Hepatocyte (in vitro differentiated cells): Measurements from ENCODE around the gene FSIP1. TPM values are rescaled to one million over a fixed set of nuclear protein-coding genes. Genes with fewer than 3 reads are reported as not detected.
A peak's percentile ranks its signal among the peaks of the same experiment; 100 is the strongest.

Source experiments
- DNase-seq: peaks from one replicate; pipeline ENCODE4 v3.0.0-alpha.2; 2016; ENCODE audit warnings: low spot score
- H2AFZ ChIP-seq: fragments of 200-600 bp; sonication (generic); 2 replicates; pipeline ENCODE4 v1.6.0; 2016; ENCODE audit warnings: antibody characterized with exemption, mild to moderate bottlenecking
- H3K27ac ChIP-seq: fragments of 200-600 bp; sonication (generic); 2 replicates; pipeline ENCODE4 v1.5.1; 2016; ENCODE audit warnings: mild to moderate bottlenecking
- H3K27me3 ChIP-seq: fragments of 200-600 bp; sonication (generic); 2 replicates; pipeline ENCODE4 v1.6.1; 2016
- H3K36me3 ChIP-seq: fragments of 200-600 bp; sonication (generic); replicated peaks from 2 replicates; pipeline ENCODE4 v1.5.1; 2016; ENCODE audit warnings: low read depth; ENCODE audit not compliant: insufficient read depth
- H3K4me1 ChIP-seq: fragments of 200-600 bp; sonication (generic); 2 replicates; pipeline ENCODE4 v1.5.1; 2016; ENCODE audit warnings: mild to moderate bottlenecking, moderate library complexity; ENCODE audit not compliant: insufficient read depth
- H3K4me2 ChIP-seq: fragments of 200-600 bp; sonication (generic); 2 replicates; pipeline ENCODE4 v1.6.0; 2016
- H3K4me3 ChIP-seq: fragments of 200-600 bp; sonication (generic); 2 replicates; pipeline ENCODE4 v1.5.1; 2016; ENCODE audit warnings: mild to moderate bottlenecking
- H3K79me2 ChIP-seq: fragments of 200-600 bp; sonication (generic); 2 replicates; pipeline ENCODE4 v1.6.0; 2017; ENCODE audit warnings: mild to moderate bottlenecking
- H3K9me2 ChIP-seq: fragments of 200-600 bp; sonication (generic); replicated peaks from 2 replicates; pipeline ENCODE4 v1.6.0; 2017; ENCODE audit warnings: mild to moderate bottlenecking; ENCODE audit not compliant: insufficient read depth
- H3K9me3 ChIP-seq: fragments of 200-600 bp; sonication (generic); 2 replicates; pipeline ENCODE4 v1.5.1; 2016; ENCODE audit warnings: low read depth, mild to moderate bottlenecking
- H4K20me1 ChIP-seq: fragments of 200-600 bp; sonication (generic); 2 replicates; pipeline ENCODE4 v1.6.0; 2016; ENCODE audit warnings: mild to moderate bottlenecking; ENCODE audit not compliant: insufficient read depth, poor library complexity, severe bottlenecking
- EZH2 ChIP-seq: fragments of 200-600 bp; sonication (generic); IDR thresholded peaks from 2 replicates; pipeline ENCODE4 v1.6.1; 2016; ENCODE audit warnings: antibody characterized with exemption, mild to moderate bottlenecking, borderline replicate concordance
- EZH2phosphoT487 ChIP-seq: fragments of 200-600 bp; sonication (generic); IDR thresholded peaks from one replicate; pipeline ENCODE4 v1.6.1; 2018; ENCODE audit warnings: antibody characterized with exemption, mild to moderate bottlenecking, low read depth, moderate library complexity; ENCODE audit not compliant: unreplicated experiment, severe bottlenecking
- WGBS: methylation state at CpG from one replicate; pipeline ENCODE4 v1.1.6; 2016; ENCODE audit warnings: low lambda C conversion rate; ENCODE audit errors: missing lambda C conversion rate; 5-methylcytosine and 5-hydroxymethylcytosine counted together
- polyA plus RNA-seq: library from polyadenylated mRNA; unstranded; fragments of >200 nt; fragmentation: Nextera tagmentation; extraction: Ambion mirVana; gene quantifications from 2 replicates; pipeline ENCODE4 v1.2.1, GENCODE V29; 2016
- total RNA-seq: library from RNA; depleted of rRNA; stranded (reverse); fragments of >200 nt; gene quantifications from 2 replicates; pipeline ENCODE4 v1.2.3, GENCODE V29; 2014
- TF ChIP-seq, protein P1 (sequence below): fragments of 200-600 bp; sonication (generic); IDR thresholded peaks from 2 replicates; pipeline ENCODE4 v1.5.1; 2016; ENCODE audit warnings: antibody characterized with exemption, mild to moderate bottlenecking; ENCODE audit not compliant: poor library complexity

The FSIP1 gene
- total and polyA plus RNA-seq, 2 experiments from 2014 or later = 0.60 to 0.79 TPM

DNA sequence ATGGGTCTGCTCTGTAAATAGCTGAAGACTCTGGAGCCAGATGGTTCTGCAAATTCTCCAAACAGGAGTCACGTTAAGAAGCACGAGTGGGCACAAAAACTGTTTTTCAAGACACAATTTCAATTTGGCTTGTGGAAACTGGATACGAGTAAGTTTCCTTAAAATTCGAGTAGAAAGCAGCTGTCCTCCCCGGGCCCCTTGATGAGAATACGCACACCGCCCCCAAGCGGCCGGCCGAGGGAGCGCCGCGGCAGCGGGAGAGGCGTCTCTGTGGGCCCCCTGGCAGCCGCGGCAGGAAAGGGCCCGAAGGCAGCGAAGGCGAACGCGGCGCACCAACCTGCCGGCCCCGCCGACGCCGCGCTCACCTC lies 202.5 kb downstream of the FSIP1 start:
- no peaks in the 10 kb centered on the region for H3K27me3 ChIP-seq
- H3K27ac ChIP-seq = peak overlapping the region; percentile 91
- H3K4me2 ChIP-seq = peak overlapping the region; percentile 81
- H4K20me1 ChIP-seq = peaks cover 12% of the 10 kb centered on the region
- TF ChIP-seq EZH2 = no peak
- TF ChIP-seq, protein P1, sequence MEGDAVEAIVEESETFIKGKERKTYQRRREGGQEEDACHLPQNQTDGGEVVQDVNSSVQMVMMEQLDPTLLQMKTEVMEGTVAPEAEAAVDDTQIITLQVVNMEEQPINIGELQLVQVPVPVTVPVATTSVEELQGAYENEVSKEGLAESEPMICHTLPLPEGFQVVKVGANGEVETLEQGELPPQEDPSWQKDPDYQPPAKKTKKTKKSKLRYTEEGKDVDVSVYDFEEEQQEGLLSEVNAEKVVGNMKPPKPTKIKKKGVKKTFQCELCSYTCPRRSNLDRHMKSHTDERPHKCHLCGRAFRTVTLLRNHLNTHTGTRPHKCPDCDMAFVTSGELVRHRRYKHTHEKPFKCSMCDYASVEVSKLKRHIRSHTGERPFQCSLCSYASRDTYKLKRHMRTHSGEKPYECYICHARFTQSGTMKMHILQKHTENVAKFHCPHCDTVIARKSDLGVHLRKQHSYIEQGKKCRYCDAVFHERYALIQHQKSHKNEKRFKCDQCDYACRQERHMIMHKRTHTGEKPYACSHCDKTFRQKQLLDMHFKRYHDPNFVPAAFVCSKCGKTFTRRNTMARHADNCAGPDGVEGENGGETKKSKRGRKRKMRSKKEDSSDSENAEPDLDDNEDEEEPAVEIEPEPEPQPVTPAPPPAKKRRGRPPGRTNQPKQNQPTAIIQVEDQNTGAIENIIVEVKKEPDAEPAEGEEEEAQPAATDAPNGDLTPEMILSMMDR = peak; percentile 97
- TF ChIP-seq EZH2phosphoT487 = no peak
- no peaks in the 10 kb centered on the region for H3K9me2 ChIP-seq
- peaks cover 25% of the 10 kb centered on the region for H3K79me2 ChIP-seq
- DNase-seq = peak; percentile 95
- H3K4me1 ChIP-seq = peaks cover 17% of the 10 kb centered on the region
- no peaks in the 10 kb centered on the region for H3K9me3 ChIP-seq
- H3K36me3 ChIP-seq = no peaks in the 10 kb centered on the region
- WGBS = under 1% methylated on average over 29 of the region's 29 CpGs
- H3K4me3 ChIP-seq = peak overlapping the region; percentile 20
- peak overlapping the region; percentile 49 for H2AFZ ChIP-seq

DNA sequence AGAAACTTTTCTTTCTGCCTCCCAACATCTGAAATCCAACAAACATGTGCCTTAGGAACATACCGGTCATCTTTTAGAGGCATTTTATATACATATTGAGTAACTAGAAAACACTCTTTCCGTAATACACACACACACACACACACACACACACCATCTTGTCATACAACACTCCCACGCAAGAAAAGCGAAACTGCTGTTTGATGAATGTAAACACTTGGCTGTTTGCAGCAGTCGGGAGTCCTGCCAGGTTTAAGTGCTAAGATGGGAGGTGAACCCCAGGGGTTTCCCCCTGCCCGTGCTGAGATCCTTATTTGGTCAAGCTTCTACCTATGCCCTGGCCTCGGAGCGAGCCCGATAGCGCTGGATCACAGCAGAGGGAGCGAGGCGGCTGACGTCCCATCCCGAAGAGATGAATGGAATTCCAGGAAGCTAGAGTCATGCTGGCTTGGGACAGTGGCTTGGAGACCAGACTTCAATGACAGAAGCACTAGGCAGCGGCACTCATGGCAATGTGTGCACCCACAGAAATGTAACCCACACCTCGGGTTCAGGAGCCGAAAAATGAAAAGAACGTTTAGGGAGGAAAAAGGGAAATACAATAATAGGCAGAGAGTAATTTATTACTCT lies 203.0 kb downstream of the FSIP1 start:
- Histone ChIP-seq H3K4me1 (peaks cover 17% of the 10 kb centered on the region), H3K36me3 (no peaks in the 10 kb centered on the region), H3K27me3 (no peaks in the 10 kb centered on the region), H3K4me3 (peak overlapping the region; percentile 20), H3K27ac (peak overlapping the region; percentile 91), H3K4me2 (peak overlapping the region; percentile 81), H3K9me2 (no peaks in the 10 kb centered on the region), H2AFZ (no peak overlapping the region), H3K9me3 (no peaks in the 10 kb centered on the region), H4K20me1 (peaks cover 12% of the 10 kb centered on the region), H3K79me2 (peaks cover 24% of the 10 kb centered on the region)
- WGBS = 5% methylated on average over 18 of the region's 18 CpGs
- TF ChIP-seq EZH2phosphoT487 = no peak
- no peak for TF ChIP-seq EZH2
- TF ChIP-seq, protein P1 = no peak
- peak; percentile 82 for DNase-seq

DNA sequence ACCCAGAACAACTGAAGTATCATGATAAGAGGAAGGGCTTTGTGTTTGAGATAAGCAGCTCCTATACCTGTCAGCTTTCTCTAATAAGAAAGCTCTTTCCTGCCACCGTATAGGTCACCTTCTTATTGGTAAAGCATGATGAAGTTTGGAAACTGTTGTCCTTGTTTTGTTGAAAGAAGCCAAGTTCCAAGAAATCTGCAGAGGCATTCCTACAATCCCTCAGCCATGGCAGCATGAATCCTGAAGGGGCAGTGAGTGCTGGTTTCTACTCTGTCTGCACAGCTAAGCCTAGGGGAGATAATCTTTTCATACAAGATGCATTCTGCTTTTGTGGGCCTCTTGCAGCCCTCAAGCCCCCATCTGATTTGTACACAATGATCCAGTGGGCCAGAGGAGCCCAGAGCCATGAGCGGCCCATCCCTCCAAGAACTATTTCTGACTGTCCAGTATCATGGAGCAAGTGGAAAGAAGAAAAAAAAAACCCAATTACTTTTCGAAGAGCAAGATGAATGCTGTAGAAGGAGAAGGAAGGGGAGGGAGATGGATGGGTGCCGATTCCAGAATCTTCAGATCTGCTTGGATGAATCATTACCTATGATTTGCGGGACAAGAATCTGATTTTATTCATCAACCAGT lies 203.7 kb downstream of the FSIP1 start:
- Histone ChIP-seq H3K4me2 (peak overlapping the region; percentile 81), H3K9me3 (no peaks in the 10 kb centered on the region), H4K20me1 (peaks cover 10% of the 10 kb centered on the region), H3K4me1 (peaks cover 17% of the 10 kb centered on the region), H3K9me2 (no peaks in the 10 kb centered on the region), H3K27ac (peak overlapping the region; percentile 91), H3K4me3 (no peak overlapping the region), H3K79me2 (peaks cover 24% of the 10 kb centered on the region), H3K36me3 (no peaks in the 10 kb centered on the region), H2AFZ (no peak overlapping the region), H3K27me3 (no peaks in the 10 kb centered on the region)
- 83% methylated on average over 5 of the region's 5 CpGs for WGBS
- TF ChIP-seq, protein P1 = no peak
- TF ChIP-seq EZH2 (no peak), EZH2phosphoT487 (no peak)
- no peak for DNase-seq
